NCI-H526 treated with DMSO at 0.1 percent for 48 hours (cell line): ENCODE results near the gene SPRYD7.
"Not testable (repeated sequence)": the region's sequence is repeated elsewhere in the genome, so short reads cannot be mapped to it uniquely, and the experiment has no call there.

ENCODE experiments used
- DNase-seq: peaks from one replicate; lab custom pipeline; 2025; lab: John Stamatoyannopoulos, UW

Gene SPRYD7

DNA sequence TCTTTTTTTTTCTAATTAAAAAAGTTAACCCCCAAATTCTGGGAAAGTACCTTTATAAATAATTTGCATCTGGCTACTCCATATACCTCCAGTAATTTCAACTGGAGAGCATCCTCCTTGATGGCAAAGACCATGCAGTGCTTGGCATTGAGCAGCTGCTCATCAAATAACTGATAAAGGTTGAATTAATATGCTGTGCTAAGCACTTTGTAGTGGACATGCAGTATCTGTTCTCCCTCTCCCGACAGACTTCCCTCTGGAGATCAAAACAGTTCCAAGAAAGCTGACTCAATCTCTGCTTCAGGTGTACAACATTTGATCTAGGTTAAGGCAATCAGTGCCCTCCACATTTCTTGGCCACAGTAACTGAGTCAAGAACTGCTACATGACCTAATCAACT is 3.3 kb downstream of the SPRYD7 start:
- no peak for DNase-seq

DNA sequence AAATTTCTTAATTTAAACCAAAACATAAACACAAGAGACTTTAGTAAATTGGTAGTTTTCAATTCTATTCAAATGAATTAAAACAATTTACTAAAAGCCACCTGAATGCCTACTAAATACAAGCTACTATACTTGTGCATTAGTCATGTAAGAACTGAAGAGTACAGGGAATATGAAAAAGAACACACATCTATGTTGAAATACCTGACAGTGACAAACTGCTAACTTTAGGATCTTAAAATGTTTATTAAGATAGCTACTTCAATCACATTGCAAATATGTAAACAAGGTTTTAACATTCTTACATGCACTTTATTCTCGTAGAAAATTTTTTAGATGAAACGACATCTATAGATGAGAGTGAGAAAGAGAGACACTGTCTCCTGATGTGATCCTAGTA is 4.1 kb downstream of the SPRYD7 start:
- no peak for DNase-seq

DNA sequence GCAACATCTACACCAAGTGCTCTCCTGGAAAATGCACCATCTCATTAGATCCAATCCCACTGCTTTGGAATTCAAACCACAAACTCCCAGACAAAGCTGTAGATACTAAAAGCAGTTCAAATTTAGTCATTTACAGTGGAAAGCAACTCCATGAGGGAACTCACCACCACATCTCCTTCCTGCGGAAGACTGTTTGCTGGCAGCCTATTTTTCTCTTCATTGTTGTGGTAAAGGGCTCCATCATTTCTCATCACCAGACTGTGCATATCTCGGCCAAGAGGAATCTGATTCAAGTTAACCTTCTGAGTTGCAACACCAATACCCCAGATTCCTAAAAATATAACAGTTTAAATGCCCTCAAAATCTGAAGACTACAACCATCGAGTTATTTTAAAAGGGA is 8.4 kb downstream of the SPRYD7 start:
- no peak for DNase-seq

DNA sequence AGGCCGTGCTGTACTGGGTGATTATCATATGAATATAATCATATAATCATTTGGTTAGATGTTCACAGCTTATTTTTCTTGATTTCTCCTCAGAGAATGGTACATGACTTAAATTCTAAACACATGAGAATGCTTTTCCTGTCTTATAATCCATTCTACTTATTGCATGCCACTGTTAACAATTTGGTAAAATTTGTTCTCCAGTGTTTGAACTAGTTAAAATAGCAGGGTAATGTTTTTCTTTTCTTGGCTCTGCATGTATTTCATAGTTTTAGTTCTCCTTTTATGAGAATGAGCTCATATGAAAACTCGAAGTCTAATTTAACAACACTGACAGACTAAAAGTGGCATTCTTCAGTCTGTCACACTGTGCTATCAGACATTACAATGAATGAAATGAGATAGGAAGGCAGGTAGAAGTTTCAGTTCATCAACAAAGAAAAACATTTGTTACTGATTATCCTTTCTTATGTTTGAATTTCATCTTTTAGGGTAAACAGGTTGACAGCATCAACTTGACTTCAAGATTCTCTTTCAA is 10.2 kb downstream of the SPRYD7 start:
- DNase-seq = no peak

DNA sequence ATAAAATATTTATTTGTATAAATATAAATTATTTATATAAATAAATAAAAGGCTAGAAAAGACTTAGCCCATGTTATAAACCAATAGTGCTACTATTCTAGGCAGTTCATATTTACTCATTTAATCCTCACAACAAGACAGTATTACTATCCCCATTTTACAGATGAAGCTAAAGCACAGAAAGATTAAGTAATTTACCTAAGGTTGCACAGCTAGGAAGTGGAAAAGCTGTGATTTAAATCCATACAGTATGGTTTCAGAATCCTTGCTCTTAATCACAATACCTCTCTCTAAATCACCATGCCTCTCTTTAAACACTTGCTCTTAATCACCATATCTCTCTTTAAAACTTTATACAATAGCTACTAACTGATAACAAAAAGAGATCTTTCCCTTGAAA is 13.8 kb downstream of the SPRYD7 start:
- no peak for DNase-seq

DNA sequence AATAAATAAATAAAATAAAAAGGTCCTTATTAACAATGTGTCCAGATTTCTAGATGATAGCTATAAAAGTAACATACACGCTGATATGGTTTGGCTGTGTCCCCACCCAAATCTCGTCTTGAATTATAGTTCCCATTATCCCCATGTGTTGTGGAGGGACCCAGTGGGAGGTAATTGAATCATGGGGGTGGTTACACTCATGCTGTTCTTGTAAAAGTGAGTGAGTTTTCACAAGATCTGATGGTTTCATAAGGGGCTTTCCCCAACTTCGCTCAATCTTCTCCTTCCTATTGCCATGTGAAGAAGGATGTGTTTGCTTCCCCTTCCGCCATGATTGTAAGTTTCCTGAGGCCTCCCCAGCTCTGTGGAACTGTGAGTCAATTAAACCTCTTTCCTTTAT is 15.2 kb downstream of the SPRYD7 start:
- not testable (repeated sequence) for DNase-seq

DNA sequence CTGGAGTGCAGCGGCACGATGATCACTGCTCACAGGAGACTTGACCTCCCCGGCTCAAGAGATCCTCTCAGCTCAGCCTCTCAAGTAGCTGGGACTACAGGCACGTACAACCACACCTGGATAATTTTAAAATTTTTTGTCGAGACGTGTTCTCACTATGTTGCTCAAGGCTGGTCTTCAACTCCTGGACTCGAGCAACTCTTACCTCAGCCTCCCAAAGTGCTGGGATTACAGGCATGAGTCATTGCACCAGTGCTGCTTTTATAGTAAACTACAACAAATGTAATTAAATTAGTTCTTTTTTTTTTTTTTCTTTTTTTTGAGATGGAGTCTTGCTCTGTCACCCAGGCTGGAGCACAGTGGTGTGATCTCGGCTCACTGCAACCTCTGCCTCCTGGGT is 18.0 kb downstream of the SPRYD7 start:
- DNase-seq = not testable (repeated sequence)

DNA sequence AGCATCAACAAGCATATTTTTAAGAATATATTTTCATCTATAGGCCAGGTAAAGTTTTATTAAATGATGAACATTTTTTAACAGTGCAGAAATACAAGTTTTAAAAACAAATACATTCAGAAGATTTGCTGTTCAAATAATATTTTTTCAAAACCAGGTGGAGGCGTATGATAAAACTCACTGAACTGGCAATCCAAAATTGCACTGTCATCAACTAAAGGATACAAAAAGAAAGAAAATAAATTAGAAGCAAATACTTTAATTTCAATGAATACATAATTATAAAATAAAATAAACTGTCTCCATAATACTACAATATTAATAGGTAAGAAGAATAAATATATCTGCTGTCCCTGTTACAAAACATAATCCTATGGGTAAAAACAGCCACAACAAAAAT is 21.2 kb downstream of the SPRYD7 start:
- no peak for DNase-seq

DNA sequence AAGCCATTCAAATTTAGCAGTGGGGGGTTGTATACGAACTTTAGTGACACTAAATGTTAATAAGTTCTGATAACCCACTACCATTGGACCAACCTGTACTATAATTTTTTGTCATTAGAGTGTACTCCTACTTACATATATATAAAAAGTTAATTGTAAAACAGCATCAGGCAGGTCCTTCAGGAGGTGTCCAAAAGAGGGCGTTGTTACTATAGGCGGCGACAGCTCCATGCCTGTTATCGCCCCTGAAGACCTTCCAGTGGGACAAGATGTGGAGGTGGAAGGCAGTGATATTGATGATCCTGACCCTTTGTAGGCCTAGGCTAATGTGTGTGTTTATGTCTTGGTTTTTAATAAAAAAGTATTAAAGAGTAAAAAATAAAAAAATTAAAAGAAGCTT is 27.5 kb downstream of the SPRYD7 start:
- peak; percentile 10 for DNase-seq

DNA sequence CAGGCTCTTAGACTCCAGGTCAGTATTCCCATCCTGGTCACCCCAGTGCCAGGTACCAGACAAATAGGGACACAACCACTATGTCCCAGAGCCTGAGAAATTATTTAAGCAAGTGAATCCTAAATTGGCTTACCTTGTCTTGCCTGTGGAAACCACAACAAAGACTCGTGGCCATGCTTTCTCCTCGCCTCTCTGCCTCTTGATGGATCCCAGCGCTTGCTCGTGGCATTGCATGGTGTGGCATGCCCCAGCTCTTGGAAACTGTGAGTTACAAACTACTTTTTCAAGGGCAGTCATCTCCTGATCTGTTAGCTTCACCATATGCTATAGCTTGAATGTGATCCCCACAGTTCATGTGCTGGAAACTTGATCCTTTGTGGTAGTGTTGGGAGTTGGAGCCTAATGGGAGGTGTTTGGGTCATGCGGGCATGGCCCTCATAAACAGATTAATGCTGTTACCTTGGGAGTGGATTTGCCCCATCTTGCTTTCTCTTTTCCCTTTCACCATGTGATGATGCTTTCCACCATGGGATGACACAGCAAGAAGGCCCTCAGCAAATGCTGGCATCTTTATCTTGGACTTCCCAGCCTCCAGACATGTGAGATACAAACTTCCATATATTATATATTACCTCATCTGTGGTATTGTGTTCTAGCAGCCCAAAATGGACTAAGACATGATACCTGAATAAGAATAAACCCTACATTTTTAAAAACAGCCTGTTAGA is 31.2 kb downstream of the SPRYD7 start:
- no peak for DNase-seq

DNA sequence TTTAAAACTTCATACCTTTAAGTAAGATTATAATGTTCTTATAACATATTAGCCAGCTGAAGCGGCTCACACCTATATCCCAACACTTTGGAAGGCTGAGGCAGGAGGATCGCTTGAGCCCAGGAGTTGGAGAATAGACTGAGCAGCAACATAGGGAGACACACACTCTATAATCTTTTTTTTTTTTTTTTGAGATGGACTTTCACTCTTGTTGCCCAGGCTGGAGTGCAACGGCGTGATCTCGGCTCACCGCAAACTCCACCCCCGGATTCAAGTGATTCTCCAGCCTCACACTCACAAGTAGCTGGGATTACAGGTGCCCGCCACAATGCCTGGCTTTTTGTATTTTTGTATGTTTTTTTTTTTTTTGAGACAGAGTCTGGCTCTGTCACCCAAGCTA is 37.3 kb downstream of the SPRYD7 start:
- no peak for DNase-seq

DNA sequence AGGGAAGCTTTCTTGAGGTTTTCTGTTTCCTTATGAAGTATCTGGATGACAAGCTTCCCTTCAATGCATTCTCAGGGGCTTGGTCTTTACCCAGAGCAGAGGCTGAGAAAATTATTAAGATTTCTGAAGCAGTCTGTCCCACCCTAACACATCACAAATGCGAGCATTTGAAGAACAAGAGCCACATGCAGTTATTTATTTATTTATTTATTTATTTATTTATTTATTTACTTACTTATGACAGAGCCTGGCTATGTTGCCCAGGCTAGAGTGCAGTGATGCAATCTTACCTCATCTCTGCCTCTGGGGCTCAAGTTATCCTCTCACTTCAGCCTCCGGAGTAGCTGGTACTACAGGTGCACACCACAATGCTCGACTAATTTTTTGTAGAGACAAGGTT is 38.4 kb downstream of the SPRYD7 start:
- no peak for DNase-seq

DNA sequence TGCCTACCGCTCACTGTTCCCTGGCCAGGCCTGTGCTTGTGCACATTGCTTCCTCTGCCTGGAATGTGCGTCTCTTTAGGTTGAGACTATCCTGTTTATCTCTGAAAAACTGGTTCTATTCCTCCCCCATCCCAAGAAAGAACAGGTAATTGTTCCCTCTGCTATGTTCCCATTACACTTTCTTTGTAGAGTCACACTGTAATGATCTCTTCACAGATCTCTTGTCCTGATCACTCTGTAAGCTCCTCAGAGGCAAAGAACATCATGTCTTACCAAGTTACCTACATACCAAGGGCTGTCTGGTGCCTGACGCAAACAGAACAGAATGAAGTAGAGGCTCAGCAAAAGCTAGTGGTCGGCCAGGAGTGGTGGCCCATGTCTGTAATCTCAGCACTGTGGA is 40.3 kb downstream of the SPRYD7 start:
- DNase-seq = no peak

DNA sequence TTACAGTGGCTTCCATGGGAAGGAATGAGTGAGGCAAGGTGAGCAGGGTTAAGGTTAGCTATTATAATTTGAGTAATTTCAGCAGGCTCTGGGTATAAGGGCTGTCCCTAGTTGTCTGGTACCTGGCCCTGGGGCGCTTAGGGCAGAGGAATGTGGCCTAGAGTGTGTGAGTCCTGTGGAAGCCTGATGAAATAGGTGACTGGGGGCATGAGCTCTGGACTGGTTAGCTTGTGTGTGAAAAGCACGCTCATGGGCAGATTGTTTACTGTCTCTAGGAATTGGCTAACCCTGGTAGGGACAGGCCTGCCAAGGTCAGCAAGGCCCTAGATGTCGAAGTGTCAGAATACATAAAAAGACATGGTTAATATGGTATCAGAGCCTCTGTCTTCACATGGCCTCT is 42.5 kb downstream of the SPRYD7 start:
- no peak for DNase-seq

DNA sequence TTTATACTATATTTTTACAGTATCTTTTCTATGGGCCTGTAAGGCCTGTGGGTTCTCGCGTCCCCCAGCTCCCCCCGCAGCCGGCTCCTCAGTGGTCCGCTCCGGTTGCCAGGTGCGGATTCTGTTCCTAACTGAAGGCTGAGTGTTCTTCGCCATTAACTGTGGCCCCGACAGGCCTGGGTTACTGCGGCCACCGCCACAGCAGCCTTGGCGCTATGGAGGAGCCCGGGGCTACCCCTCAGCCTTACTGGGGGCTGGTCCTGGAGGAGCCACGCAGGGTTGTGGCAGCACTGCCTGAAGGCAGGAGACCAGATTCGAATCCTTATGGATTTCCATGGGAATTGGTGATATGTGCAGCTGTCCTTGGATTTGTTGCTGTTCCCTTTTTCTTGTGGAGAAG is 45.8 kb downstream of the SPRYD7 start:
- no peak for DNase-seq

DNA sequence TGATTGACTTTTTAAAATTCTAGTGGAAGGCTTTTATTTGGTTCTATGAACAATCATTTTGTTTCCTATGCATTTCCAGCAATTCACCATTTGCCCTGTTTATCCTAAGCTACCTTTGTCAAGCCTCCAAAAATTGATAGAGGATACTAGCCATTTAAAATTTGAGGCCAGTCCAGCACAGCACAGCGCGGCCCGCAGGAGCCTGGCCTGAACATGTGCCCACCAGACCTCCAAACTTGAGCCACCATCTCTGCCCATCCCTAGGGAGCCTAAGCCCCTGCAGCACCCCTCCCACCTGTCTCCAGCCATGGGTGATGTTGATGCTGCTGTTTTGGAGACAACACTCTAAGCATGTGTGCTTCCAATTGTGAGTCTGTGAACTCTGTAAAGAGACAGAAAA is 57.5 kb downstream of the SPRYD7 start:
- DNase-seq = no peak

DNA sequence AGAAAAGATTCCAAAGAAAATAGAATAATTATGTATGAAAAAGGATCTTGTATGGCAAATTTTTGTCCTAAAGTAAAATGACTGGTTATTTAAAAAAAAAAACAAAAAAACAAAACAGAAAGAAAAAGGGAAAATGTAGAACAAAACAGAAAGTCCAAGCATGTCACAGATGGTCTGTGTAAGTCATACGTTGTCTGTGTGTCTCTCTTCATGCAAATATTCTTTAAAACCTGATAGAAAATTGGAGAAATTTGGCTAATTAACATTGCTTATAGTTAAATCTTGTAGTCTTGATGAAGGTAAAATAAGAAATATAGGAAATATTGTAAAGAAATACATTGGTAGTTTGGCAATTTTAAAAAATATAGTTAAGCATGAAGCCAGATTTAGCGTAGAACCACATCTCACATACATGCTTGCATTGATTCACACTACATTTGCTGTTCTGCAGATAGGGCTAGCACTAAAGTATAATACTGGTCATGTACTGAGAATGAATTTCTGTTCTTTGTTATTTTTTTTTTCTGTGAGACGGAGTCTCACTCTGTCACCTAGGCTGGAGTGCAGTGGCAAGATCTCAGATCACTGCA is 58.4 kb downstream of the SPRYD7 start:
- DNase-seq = no peak

DNA sequence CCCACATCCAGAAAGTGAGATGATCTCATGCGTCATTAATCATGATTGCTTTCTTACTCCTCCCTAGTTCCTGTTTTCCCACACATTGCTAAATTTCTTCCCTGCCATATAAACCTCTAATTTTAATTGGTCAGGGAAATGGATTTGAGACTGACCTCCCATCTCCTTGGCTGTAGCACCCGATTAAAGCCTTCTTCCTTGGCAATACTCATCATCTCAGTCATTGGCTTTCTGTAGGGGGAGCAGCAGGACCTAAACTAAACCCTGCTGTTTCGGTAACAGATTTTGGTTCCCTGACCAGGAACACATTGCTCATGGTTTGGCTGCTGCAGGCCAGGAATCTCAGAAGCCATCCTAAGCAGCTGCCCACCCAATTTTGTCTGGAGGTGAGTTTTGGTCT is 61.7 kb downstream of the SPRYD7 start:
- no peak for DNase-seq

DNA sequence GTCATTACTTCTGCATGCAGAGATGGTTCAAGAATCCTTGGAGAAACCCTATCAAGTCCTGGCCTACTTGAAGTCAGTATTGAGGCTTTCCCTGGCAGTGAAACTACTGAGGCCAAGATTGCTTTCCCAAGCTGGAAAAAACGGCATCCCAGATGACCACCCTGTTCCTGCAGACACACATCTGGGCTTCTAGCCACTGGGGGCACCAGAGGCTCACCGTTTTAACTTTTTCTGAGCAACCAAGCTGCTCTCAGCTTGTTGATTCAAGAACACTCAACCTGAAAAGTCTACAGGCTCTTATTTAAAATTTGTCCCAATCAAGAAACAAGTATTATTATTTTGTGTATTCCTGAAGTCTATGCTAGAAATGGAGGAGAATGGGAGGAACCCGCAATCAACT is 66.6 kb downstream of the SPRYD7 start:
- no peak for DNase-seq

DNA sequence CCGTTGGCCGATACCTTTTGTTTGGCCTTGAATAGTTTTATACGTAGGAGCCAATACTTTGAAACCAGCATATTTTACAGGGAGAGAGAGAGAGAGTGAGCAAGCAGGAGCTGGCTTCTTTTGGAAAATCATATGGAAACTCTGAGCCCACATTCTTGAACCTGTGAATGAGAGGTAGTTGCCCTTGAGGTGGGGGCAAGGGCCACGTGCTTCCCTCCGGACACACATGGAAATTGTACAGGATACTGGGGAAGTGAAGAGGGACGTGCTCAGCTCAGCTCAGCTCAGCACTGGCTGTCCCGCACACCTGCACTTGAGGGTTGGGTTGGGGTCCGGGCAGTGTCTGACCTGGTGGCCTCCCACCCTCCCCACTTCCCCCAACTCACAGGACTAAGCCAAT is 68.3 kb downstream of the SPRYD7 start:
- no peak for DNase-seq

DNA sequence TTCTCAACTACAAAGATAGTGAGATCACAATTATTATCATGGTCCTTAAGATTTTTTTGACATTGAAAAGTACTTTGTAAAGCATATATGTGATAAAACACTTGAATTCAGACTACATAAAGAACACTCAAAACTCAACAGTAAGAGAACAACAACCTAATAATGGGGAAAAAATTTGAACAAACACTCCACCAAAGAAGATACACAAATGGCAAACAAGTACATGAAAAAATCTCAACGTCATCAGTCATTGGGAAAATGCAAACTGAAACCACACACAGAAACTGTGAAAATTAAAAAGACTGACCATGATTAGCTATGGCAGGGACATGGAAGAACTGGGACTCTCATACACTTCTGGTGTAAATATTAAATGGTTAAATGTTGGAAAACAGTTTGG is 70.9 kb downstream of the SPRYD7 start:
- DNase-seq = no peak

DNA sequence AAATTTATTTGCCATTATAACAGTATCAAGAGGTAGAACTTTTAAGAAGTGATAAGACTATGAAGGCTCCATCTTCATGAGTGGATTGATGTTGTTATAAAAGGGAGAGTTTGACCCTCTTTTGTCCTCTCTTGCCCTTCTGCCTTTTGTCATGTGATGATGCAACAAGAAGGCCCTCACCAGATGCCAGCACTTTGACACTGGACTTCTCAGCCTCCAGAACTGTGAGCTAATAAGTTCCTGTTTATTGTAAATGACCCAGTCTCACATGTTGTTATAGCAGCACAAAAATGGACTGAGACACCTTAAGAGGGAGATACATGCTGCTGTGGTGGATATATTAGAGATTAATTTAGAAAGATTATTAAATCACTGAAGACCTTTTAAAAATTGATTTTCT is 71.6 kb downstream of the SPRYD7 start:
- DNase-seq = no peak
